GM12878 (cell line): ENCODE data around the gene SNAP29. TPM values are rescaled to one million over a fixed set of nuclear protein-coding genes. Genes with fewer than 3 reads are reported as not detected.
A peak's percentile ranks its signal among the peaks of the same experiment; 100 is the strongest.

Experiments
- ATAC-seq: fragments of 200-7000 bp; cut with Tn5 transposase; 3 replicates; pipeline ENCODE4 v1.9.1; 2020; ENCODE audit warnings: mild to moderate bottlenecking, moderate library complexity
- BruUV-seq: library from RNA; stranded (reverse); fragments of 400-500 nt; replicated peaks from 2 replicates; lab custom pipeline; 2021; lab: Mats Ljungman, UMichigan
- CTCF ChIA-PET: fragments of 300-600 bp; sonication (Branson Sonifier 250); formaldehyde crosslinking; extraction: SDS; loops from one replicate; lab custom pipeline; 2021; ENCODE audit warnings: inconsistent platforms; lab: Yijun Ruan, JAX
- POLR2A ChIA-PET: fragments of 350-600 bp; formaldehyde crosslinking; extraction: SDS; loops from one replicate; lab custom pipeline; 2021; ENCODE audit warnings: inconsistent platforms; lab: Charles Lee
- RAD21 ChIA-PET: fragments of 300-600 bp; sonication (Branson Sonifier 250); formaldehyde crosslinking; loops from one replicate; lab custom pipeline; 2023; ENCODE audit warnings: antibody characterized with exemption; ENCODE audit not compliant: unreplicated experiment; lab: Charles Lee
- SMC1A ChIA-PET: fragments of 300-600 bp; sonication (Branson Sonifier 250); formaldehyde crosslinking; loops from one replicate; lab custom pipeline; 2023; ENCODE audit not compliant: unreplicated experiment, uncharacterized antibody; lab: Charles Lee
- DNase-seq: peaks from one replicate; pipeline ENCODE4 v3.0.0-alpha.2; 2011; ENCODE audit warnings: low read depth, low spot score
- FAIRE-seq: peaks from 3 replicates; lab custom pipeline; 2011; peaks lifted over from hg19 to GRCh38; lab: Jason Lieb, UNC
- H2AFZ ChIP-seq: 2 replicates; pipeline ENCODE4 v1.6.0; 2011; ENCODE audit warnings: low read depth, low read length, control low read depth; ENCODE audit not compliant: control insufficient read depth
- H3K27ac ChIP-seq: 2 replicates; pipeline ENCODE4 v1.5.1; 2011; ENCODE audit warnings: control low read depth; ENCODE audit not compliant: control insufficient read depth, insufficient read depth
- H3K27me3 ChIP-seq, 2 experiments: replicated peaks in 1 of 2; 2 replicates each; pipeline versions ENCODE4 v1.6.0 to v1.6.1; 2011; ENCODE audit warnings: low read length in 1 of 2; ENCODE audit not compliant: control insufficient read depth in 2 of 2, insufficient read depth in 2 of 2
- H3K36me3 ChIP-seq, 2 experiments: 2 replicates each; pipeline ENCODE4 v1.5.1; 2011; ENCODE audit warnings: low read length in 1 of 2; ENCODE audit not compliant: control insufficient read depth in 2 of 2, insufficient read depth in 2 of 2
- H3K4me1 ChIP-seq: 2 replicates; pipeline ENCODE4 v1.6.1; 2011; ENCODE audit warnings: mild to moderate bottlenecking, low read length, moderate library complexity, mixed read lengths; ENCODE audit not compliant: control insufficient read depth, insufficient read depth
- H3K4me2 ChIP-seq: 2 replicates; pipeline ENCODE4 v1.6.0; 2011; ENCODE audit warnings: control low read depth; ENCODE audit not compliant: control insufficient read depth, insufficient read depth
- H3K4me3 ChIP-seq: fragments of 200-600 bp; sonication (generic); 2 replicates; pipeline ENCODE4 v1.5.1; 2016
- H3K79me2 ChIP-seq: 2 replicates; pipeline ENCODE4 v1.6.0; 2011; ENCODE audit warnings: low read length; ENCODE audit not compliant: control insufficient read depth, insufficient read depth
- H3K9ac ChIP-seq: 2 replicates; pipeline ENCODE4 v1.8.0; 2011; ENCODE audit warnings: low read length, control low read depth, mixed read lengths; ENCODE audit not compliant: control insufficient read depth, insufficient read depth
- H3K9me3 ChIP-seq: replicated peaks from 3 replicates; pipeline ENCODE4 v1.5.1; 2011; ENCODE audit warnings: mild to moderate bottlenecking, low read length; ENCODE audit not compliant: control insufficient read depth, insufficient read depth
- H4K20me1 ChIP-seq: 2 replicates; pipeline ENCODE4 v1.6.0; 2011; ENCODE audit not compliant: control insufficient read depth, insufficient read depth
- GABPA ChIP-seq: IDR thresholded peaks from 2 replicates; pipeline ENCODE4 v1.6.1; 2014; ENCODE audit warnings: antibody characterized with exemption, low read depth, mild to moderate bottlenecking, inconsistent platforms
- NFYA ChIP-seq: IDR thresholded peaks from 2 replicates; pipeline ENCODE4 v1.6.1; 2011; ENCODE audit warnings: low read depth, mild to moderate bottlenecking, low read length, improper control_type of control experiment, borderline replicate concordance
- RUNX3 ChIP-seq: IDR thresholded peaks from 2 replicates; pipeline ENCODE4 v1.6.1; 2012; ENCODE audit warnings: low read length, inconsistent platforms
- WGBS: methylation state at CpG from one replicate; pipeline ENCODE4 v1.1.6; 2016; ENCODE audit warnings: low lambda C conversion rate; ENCODE audit not compliant: insufficient replicate concordance, insufficient coverage; ENCODE audit errors: missing lambda C conversion rate; 5-methylcytosine and 5-hydroxymethylcytosine counted together
- in situ Hi-C: fragments of 300-500 bp; cut with MboI; formaldehyde crosslinking; loops from 9 replicates; pipeline ENCODE4 v1.14.3; 2018; ENCODE audit warnings: mixed read lengths
- intact Hi-C: fragments of 100-400 bp; cut with micrococcal nuclease; formaldehyde crosslinking; loops from one replicate; pipeline ENCODE4 v1.14.2; 2022; ENCODE audit not compliant: unreplicated experiment
- polyA plus RNA-seq, 11 experiments: library from polyadenylated mRNA; depleted of rRNA in 4 of 11; unstranded in 6 of 11; stranded (reverse) in 5 of 11; fragments of >200 nt; fragmentation: Nextera tagmentation in 4 of 11; fragmentation: Illumina TruSeq in 1 of 11; extraction: Ambion mirVana in 4 of 11; extraction: Trizol in 1 of 11; gene quantifications; 1 replicate in 1 of 11; 2 replicates in 10 of 11; pipeline versions ENCODE4 v1.2.1 to v1.2.3, GENCODE V29; 2011 to 2016; ENCODE audit warnings: inconsistent platforms in 2 of 11, missing spikeins in 2 of 11, low read depth in 1 of 11
- total RNA-seq, 4 experiments: library from RNA; depleted of rRNA in 3 of 4; stranded (reverse); fragments of >200 nt in 3 of 4; fragmentation: Illumina TruSeq in 1 of 4; extraction: Trizol in 1 of 4; gene quantifications; 2 replicates each; pipeline versions ENCODE4 v1.2.1 to v1.2.3, GENCODE V29; 2013 to 2021
- TF ChIP-seq, protein P1 (sequence below): IDR thresholded peaks from 2 replicates; pipeline ENCODE4 v1.6.1; 2011; ENCODE audit warnings: low read depth, mild to moderate bottlenecking, low read length, moderate library complexity, borderline replicate concordance; ENCODE audit errors: extremely low read depth
- TF ChIP-seq, protein P2 (sequence below): IDR thresholded peaks from 2 replicates; pipeline ENCODE4 v1.6.1; 2012; ENCODE audit warnings: low read depth, low read length, improper control_type of control experiment

The SNAP29 gene
- total and polyA plus RNA-seq, 10 of the 15 experiments (the other 5 are each of a cell fraction or from before 2014, with no cell fraction given), result 4.7 to 45.7 (median 27.9) TPM

DNA sequence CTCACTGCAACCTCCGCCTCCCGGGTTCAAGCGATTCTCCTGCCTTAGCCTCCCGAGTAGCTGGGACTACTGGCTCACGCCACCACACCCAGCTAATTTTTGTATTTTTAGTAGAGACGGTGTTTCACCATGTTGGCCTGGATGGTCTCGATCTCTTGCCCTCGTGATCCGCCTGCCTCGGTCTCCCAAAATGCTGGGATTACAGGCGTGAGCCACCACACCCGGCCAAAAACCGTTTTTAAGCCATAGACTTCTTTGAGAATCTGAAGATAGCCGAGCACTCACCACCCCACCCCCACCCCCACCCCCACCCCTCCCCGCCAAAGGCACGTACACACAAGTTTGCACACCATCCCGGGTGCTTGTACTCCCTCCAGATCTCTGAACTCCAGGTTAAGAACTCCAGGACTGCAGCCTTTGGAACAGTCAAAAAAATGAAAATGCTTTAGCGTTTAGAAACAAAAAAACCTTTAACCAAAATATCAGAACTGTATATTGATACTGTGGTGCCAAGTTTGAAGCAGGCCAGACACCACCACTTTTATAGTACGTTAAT, 59.9 kb downstream of the SNAP29 start:
- WGBS, result 2% methylated on average over 14 of the region's 19 CpGs
- intact Hi-C loops, result no loop called here
- no peak for TF ChIP-seq GABPA
- TF ChIP-seq, protein P1, sequence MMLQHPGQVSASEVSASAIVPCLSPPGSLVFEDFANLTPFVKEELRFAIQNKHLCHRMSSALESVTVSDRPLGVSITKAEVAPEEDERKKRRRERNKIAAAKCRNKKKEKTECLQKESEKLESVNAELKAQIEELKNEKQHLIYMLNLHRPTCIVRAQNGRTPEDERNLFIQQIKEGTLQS, result no peak
- TF ChIP-seq NFYA, result no peak
- TF ChIP-seq RUNX3, result no peak
- TF ChIP-seq, protein P2, sequence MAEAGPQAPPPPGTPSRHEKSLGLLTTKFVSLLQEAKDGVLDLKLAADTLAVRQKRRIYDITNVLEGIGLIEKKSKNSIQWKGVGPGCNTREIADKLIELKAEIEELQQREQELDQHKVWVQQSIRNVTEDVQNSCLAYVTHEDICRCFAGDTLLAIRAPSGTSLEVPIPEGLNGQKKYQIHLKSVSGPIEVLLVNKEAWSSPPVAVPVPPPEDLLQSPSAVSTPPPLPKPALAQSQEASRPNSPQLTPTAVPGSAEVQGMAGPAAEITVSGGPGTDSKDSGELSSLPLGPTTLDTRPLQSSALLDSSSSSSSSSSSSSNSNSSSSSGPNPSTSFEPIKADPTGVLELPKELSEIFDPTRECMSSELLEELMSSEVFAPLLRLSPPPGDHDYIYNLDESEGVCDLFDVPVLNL, result no peak
- TF ChIP-seq, all 136 proteins: peak for 0
- Histone ChIP-seq H4K20me1 (peaks cover 5% of the 10 kb centered on the region; the same call in 1 of the 2 replicates), H3K27me3 (no peaks in the 10 kb centered on the region), H3K4me1 (peaks cover 4% of the 10 kb centered on the region), H3K4me3 (peak overlapping the region; percentile 92), H3K9me3 (no peaks in the 10 kb centered on the region), H2AFZ (no peak overlapping the region), H3K79me2 (peaks cover 66% of the 10 kb centered on the region), H3K9ac (peak overlapping the region; percentile 91), H3K4me2 (peak overlapping the region; percentile 71), H3K36me3 (no peaks in the 10 kb centered on the region), H3K27ac (0 out of 2 replicates have a peak overlapping the region, but pooled peaks have one; percentile 44)
- in situ Hi-C loops, result loop anchor here (10.0 kb wide), 1 partner anchor 54 kb away; no protein-coding TSS in a partner anchor
- FAIRE-seq, result no peak
- no peak for DNase-seq
- no TSS peak for BruUV-seq
- ChIA-PET SMC1A (no interaction called here), RAD21 (interaction anchor here (0.9 kb wide), 1 partner anchor 84 kb away, joined by 3 read pairs; no protein-coding TSS in a partner anchor), POLR2A (interaction anchor here (0.7 to 1.0 kb wide), 2 partner anchors 8 to 84 kb away, joined by 6 read pairs; no protein-coding TSS in a partner anchor), CTCF (no interaction called here)
- no peak for ATAC-seq
